ENCODE data around the gene COASY.
"Not testable (repeated sequence)": the region's sequence is repeated elsewhere in the genome, so short reads cannot be mapped to it uniquely, and the experiment has no call there.

Gene COASY

DNA sequence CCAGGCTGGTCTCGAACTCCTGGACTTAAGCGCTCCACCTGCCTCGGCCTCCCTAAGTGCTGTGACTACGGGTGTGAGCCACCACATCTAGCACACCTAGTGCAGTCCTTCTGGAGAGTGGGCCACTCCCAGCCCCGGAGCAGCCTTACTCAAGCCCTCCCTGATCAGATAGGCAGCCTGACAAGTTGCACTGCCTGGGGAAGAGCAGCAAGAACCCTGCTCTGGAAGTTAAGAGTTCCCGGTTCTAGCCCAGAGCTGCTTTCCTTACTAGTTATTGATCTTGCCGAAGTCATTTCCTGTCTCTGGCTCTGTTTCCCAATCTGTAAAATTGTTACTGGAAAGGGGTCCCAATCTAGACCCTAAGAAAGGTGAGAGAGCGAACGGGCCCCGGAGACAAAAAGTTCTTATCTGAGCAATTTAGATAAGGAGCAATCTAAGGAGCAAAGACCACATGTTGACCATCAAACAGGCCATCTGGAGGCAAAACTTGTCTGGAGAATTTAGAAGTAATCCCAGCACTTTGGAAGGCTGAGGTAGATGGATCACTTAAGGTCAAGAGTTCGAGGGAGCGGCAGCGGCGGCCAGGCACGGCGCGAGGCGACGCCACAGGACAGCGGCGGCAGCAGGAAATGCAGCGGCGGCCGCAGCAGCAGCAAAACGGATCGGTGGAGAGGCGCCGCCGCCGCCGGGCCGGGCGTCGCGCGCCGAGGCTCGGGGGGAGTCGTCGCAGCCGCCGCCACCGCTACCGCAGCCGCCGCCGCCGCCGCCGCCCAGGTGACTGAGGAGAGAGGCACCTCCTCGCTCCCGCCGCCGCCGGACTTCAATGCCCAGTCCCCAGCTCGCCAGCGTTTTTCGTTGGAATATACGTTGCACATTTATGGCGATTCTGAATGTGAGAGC lies 30.2 kb upstream of the COASY start:
- peak; percentile 65 for DNase-seq (ENCODE audit: low spot score)

- DNase-seq (ENCODE audit: low spot score) = no peak
Measured at GRCh38 chr17:42535155-42536047, 26.5 kb upstream of the COASY start.

DNA sequence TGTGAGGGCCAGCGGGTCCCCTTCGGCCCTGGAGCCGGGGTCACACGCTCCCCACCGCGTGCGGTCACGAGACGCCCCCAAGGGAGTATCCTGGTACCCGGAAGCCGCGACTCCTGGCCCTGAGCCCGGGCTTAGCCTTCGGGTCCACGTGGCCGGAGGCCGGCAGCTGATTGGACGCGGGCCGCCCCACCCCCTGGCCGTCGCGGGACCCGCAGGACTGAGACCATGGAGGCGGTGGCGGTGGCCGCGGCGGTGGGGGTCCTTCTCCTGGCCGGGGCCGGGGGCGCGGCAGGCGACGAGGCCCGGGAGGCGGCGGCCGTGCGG lies 25.9 kb upstream of the COASY start, which contains the start of gene NAGLU:
Gene NAGLU, plus strand, starts transcription at position 194 of the 324 bp plus-strand sequence. Its CDS starts 32 bp downstream, at position 226.
- DNase-seq (ENCODE audit: low spot score) = peak; percentile 81

GRCh38 chr17:42536372-42537155 lies 25.4 kb upstream of the COASY start:
- DNase-seq (ENCODE audit: low spot score) = peak; percentile 79

- no peak for DNase-seq (ENCODE audit: low spot score)
Measured at GRCh38 chr17:42537156-42537805, 24.7 kb upstream of the COASY start.

DNA sequence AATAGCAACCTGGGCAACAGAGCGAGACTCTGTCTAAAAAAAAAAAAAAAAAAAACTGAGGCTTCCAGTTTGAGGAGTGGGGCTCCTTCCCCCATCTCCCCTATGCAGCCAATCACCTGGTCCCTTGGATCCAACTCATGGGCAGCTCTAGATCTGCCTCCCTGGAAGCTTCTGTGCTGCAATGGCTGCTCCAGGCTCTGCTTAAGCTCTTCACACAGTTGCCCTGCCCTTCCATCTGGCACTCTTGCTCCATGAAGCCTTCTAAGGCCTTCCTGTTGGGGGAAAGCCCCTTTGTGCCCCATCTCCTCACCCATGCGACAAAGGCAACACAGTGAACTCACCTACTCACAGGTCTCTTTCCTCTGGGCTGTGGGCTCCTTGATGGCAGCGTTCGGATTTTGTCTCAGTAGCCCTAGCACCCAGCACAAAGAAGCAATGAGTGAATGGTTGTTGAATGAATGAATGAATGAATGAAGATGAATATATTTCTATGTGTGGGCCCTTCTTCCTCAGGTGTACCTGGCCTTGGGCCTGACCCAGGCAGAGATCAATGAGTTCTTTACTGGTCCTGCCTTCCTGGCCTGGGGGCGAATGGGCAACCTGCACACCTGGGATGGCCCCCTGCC lies 24.0 kb upstream of the COASY start:
- DNase-seq (ENCODE audit: low spot score) = no peak

GRCh38 chr17:42538482-42538881 lies 23.5 kb upstream of the COASY start:
- DNase-seq (ENCODE audit: low spot score) = no peak

GRCh38 chr17:42540558-42540957 lies 21.4 kb upstream of the COASY start:
- not testable (repeated sequence) for DNase-seq (ENCODE audit: low spot score)

GRCh38 chr17:42541041-42541833 lies 20.7 kb upstream of the COASY start:
- DNase-seq (ENCODE audit: low spot score) = peak; percentile 97

GRCh38 chr17:42543190-42544079 lies 18.5 kb upstream of the COASY start:
- no peak for DNase-seq (ENCODE audit: low spot score)

DNA sequence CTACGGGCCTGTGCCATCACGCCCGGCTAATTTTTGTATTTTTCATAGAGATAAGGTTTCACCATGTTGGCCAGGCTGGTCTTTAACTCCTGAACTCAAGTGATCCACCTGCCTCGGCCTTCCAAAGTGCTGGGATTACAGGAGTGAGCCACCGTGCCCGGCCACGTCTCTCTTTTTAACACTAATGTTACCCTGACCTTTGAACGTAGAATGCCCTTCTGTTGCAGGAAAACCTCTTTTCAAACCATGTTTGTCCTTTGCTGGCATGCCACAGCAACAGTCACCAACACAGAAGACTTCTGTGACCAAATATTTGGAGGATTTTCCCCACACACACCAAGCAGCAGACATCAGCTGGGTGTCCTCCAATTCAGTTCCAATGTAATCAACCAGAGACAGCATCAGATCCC lies 17.1 kb upstream of the COASY start:
- DNase-seq (ENCODE audit: low spot score) = no peak

- DNase-seq (ENCODE audit: low spot score) = not testable (repeated sequence)
Measured at GRCh38 chr17:42545755-42546505, 16.0 kb upstream of the COASY start.

DNA sequence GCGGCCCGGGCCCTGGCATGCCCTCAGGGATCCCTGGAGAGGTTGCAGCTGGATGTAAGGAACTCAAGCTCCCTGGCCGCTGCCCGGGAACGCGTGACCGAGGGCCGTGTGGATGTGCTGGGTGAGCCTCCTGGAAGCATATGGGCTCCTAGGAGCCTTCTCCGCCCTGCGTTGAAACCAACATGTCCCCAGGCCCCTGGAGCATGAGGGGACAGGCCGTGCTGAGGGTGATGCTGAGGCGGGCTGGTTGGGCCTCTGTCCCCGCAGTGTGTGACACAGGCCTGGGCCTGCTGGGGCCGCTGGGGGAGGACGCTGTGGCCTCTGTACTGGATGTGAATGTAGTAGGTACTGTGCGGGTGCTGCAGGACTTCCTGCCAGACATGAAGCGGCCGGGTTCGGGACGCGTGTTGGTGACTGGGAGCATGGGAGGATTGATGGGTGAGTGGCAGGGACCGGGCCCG lies 14.9 kb upstream of the COASY start:
- DNase-seq (ENCODE audit: low spot score) = no peak

DNA sequence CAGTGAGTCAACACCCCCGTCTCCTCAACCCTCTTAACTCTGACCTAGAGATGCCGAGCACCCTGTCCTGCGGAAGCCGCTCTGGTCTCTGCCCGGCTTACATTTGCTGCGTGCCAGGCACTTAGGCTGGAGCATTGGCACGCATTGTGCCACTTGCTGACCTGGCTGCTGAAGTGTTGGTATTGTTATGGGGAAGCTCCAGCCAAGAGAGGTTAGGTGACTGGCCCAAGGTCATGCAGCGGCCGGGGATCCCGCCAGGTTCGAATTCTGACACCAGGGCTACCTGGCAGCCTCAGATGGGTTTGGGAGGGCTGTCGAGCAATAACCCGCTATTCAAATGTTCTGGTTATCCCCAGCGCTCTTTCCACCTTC lies 14.3 kb upstream of the COASY start:
- DNase-seq (ENCODE audit: low spot score) = no peak

DNA sequence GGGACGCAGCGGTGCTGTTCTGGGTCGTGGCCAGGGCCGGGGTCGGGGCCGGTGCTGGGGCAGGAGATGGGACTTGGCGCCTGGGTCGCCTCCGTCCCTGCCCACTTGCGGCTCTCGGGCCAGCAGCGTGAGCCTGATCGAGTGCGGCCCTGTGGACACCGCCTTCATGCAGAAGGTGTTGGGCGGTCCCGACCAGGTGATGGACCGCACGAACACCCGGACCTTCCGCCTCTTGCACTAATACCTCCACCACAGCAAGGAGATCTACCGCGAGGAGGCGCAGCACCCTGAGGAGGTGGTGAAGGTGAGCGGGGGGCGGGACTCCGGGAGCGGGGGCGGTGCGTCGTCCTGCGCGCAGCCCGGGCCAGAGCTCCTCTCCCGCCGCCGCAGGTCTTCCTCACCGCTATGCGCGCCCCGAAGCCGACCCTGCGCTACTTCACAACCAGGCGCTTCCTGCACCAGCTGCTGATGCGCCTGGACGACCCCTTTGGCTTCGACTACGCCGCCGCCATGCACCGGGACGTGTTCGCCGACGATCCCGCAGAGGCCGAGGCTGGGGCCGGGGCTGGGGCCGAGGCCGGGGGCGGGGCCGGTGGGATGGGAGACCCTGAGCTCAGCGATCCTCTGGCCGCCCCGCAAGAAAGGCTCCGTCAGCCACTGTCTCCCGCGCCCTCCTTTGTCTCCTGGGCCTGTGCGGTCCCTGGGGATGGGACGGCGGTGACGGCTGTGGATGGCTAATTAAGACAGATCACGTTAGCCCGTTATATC lies 13.7 kb upstream of the COASY start:
- peak; percentile 67 for DNase-seq (ENCODE audit: low spot score)

GRCh38 chr17:42548993-42549755 lies 12.8 kb upstream of the COASY start:
- no peak for DNase-seq (ENCODE audit: low spot score)

GRCh38 chr17:42552736-42553135 lies 9.2 kb upstream of the COASY start, which contains the start of gene HSD17B1:
TSS of gene HSD17B1 (plus strand) at chr17:42552923. CDS start at chr17:42552934, 11 bp downstream.
- DNase-seq (ENCODE audit: low spot score) = not testable (repeated sequence)
